Tibial artery (tissue), 4 donors: ENCODE measurements around the gene ZNRF3.

Experiments used
- DNase-seq, 2 donors: peaks; one replicate each; pipeline ENCODE4 v3.0.0-alpha.2; 2019
- H3K27ac ChIP-seq, 2 donors: fragments of 200-600 bp; sonication (generic) in 1 of 2; 1 replicate in 1 of 2; 2 replicates in 1 of 2; pipeline ENCODE4 v1.5.1; 2018 to 2019; ENCODE audit warnings: mild to moderate bottlenecking in 1 of 2
- H3K27me3 ChIP-seq, 2 donors: fragments of 200-600 bp; sonication (generic) in 1 of 2; one replicate each; pipeline versions ENCODE4 v1.5.1 to v1.6.0; 2016 to 2019
- H3K36me3 ChIP-seq, 3 donors: fragments of 200-600 bp; sonication (generic) in 2 of 3; one replicate each; pipeline ENCODE4 v1.5.1; 2016 to 2019; ENCODE audit warnings: mild to moderate bottlenecking in 2 of 3
- H3K4me1 ChIP-seq, 4 donors: fragments of 200-600 bp; sonication (generic) in 2 of 4; 1 replicate in 3 of 4; 2 replicates in 1 of 4; pipeline ENCODE4 v1.5.1; 2016 to 2019
- H3K4me3 ChIP-seq, 2 donors: fragments of 200-600 bp; sonication (generic) in 1 of 2; 1 replicate in 1 of 2; 2 replicates in 1 of 2; pipeline ENCODE4 v1.5.1; 2018 to 2019; ENCODE audit warnings: mild to moderate bottlenecking in 2 of 2
- H3K9me3 ChIP-seq, 3 donors: fragments of 200-600 bp; sonication (generic) in 1 of 3; one replicate each; pipeline ENCODE4 v1.5.1; 2016 to 2019
- intact Hi-C: fragments of 100-400 bp; cut with DNase I; formaldehyde crosslinking; loops from one replicate; pipeline ENCODE4 v1.15.0; 2023; ENCODE audit warnings: low total_unique reads
- TF ChIP-seq, protein P1 (sequence below), 2 experiments: fragments of 200-600 bp in 1 of 2; fragments of 450-650 bp in 1 of 2; IDR thresholded peaks; one replicate each; pipeline ENCODE4 v1.5.1; 2017 to 2019; ENCODE audit warnings: antibody characterized with exemption in 2 of 2, mild to moderate bottlenecking in 1 of 2, moderate library complexity in 1 of 2

ZNRF3 gene

DNA sequence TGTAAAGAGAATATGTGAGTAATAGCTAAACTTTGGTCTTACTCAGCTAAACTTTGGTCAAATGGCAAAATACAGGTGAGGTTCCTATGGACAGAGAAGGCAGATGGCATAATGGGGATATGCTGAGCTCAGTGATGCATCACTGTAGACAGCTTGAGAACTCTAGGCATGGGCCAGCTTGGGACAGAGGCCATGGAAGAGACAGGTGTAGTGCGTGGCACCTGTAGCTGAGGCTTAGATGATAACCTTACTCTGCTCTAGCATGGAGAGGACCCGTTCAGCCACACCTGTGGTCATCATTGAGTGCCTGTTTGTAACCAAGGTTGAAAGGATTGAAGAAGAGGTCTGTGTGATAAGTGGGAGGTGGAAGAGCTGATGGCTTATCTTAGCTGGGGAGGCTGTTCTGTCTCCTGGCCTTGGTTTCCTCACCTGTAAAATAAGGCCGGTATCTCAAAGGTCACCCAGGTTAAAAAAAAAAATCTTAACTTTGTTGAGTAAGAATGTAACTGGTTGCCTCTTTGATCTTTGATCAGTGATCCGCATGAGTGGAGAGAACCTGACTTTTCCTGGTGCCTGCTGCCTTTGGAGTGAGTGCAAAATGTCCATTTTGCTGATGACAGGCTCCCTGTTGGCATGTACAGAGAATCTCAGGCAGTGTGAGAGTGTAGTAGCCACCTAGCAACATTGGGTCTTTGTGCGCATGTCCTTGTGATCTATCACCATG is 48.6 kb downstream of the ZNRF3 start:
- H3K36me3 ChIP-seq: no peaks in the 10 kb centered on the region
- no peak overlapping the region for H3K4me3 ChIP-seq
- no peaks in the 10 kb centered on the region for H3K27me3 ChIP-seq
- no peak overlapping the region for H3K27ac ChIP-seq
- TF ChIP-seq, protein P1, sequence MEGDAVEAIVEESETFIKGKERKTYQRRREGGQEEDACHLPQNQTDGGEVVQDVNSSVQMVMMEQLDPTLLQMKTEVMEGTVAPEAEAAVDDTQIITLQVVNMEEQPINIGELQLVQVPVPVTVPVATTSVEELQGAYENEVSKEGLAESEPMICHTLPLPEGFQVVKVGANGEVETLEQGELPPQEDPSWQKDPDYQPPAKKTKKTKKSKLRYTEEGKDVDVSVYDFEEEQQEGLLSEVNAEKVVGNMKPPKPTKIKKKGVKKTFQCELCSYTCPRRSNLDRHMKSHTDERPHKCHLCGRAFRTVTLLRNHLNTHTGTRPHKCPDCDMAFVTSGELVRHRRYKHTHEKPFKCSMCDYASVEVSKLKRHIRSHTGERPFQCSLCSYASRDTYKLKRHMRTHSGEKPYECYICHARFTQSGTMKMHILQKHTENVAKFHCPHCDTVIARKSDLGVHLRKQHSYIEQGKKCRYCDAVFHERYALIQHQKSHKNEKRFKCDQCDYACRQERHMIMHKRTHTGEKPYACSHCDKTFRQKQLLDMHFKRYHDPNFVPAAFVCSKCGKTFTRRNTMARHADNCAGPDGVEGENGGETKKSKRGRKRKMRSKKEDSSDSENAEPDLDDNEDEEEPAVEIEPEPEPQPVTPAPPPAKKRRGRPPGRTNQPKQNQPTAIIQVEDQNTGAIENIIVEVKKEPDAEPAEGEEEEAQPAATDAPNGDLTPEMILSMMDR (IDR thresholded peaks at IDR 0.05): no peak
- peaks cover 0 to 41% (median 10%) of the 10 kb centered on the region in 4 donors for H3K4me1 ChIP-seq
- H3K9me3 ChIP-seq: no peaks in the 10 kb centered on the region
- no peak for DNase-seq
- intact Hi-C loops: no loop called here

DNA sequence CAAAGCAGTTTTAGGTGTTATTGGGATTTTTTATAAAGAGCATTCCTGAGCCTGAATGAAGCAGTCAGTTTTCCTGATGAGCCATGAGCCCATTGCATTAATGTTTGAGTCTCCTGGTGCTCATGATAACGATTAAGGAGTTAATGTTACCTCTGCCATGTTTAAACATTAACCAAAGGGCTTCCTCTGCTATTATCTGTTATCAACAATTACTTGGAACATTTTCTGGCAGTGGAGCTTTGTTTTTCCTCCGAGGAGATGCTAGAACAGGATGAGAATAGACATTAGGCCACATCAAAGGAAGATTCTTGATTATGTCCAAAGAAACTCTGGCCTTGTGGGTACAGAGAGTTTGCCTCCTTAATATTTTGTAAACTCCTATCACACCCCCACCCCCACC is 49.9 kb downstream of the ZNRF3 start:
- Histone ChIP-seq H3K4me1 (peaks cover 0 to 32% (median 10%) of the 10 kb centered on the region in 4 donors), H3K36me3 (no peaks in the 10 kb centered on the region), H3K27me3 (no peaks in the 10 kb centered on the region), H3K9me3 (no peaks in the 10 kb centered on the region), H3K4me3 (no peak overlapping the region), H3K27ac (no peak overlapping the region)
- intact Hi-C loops: no loop called here
- TF ChIP-seq, protein P1 (IDR thresholded peaks at IDR 0.05): no peak
- DNase-seq: no peak

DNA sequence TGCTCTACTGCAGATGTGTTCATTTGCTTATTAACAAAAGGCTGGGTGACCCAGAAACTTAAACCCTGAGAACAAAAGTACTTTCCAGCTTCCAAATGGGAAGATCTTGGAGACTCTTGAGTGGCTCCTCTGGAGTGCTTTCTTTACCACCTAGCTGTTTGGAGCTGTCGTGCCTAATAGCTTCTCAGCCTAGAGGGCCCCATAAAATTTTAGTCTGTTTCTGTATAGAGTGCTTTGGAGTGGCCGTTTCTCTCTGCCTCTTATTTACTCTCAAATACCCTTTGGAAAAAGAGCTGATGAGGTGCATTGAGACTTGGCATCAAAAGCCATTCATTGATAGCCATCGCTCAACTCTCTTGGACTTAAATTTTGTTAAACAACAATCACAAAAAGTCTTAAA is 50.7 kb downstream of the ZNRF3 start:
- peaks cover 0 to 32% (median 10%) of the 10 kb centered on the region in 4 donors for H3K4me1 ChIP-seq
- no peak for DNase-seq
- H3K27ac ChIP-seq: no peak overlapping the region
- H3K4me3 ChIP-seq: no peak overlapping the region
- H3K27me3 ChIP-seq: no peaks in the 10 kb centered on the region
- intact Hi-C loops: no loop called here
- H3K36me3 ChIP-seq: no peaks in the 10 kb centered on the region
- TF ChIP-seq, protein P1 (IDR thresholded peaks at IDR 0.05): no peak
- no peaks in the 10 kb centered on the region for H3K9me3 ChIP-seq

DNA sequence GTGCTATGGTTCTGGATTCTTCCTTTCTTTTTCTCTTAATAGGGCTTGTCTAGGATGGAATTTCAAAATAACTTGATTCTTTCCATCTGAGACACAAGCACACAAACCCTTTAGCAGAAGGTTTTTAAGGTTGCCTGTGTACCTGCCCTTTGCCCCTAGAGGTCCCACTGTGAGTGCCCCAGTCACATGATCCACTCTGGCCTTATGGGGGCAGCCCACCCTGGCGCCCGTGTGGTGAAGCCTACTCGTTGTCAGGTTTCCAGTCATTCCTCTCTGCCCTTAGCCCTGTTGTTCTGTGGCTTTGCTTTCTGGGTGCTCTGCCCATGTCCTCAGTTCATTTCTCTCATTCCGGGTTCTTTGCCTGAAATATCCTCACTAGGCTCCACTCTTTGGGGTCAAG is 51.8 kb downstream of the ZNRF3 start:
- DNase-seq: no peak
- H3K36me3 ChIP-seq: no peaks in the 10 kb centered on the region
- no peaks in the 10 kb centered on the region for H3K27me3 ChIP-seq
- no peak overlapping the region for H3K4me3 ChIP-seq
- H3K4me1 ChIP-seq: peaks cover 0 to 40% (median 9%) of the 10 kb centered on the region in 4 donors
- peak overlapping the region in 1 of 2 donors; percentile 11 for H3K27ac ChIP-seq
- intact Hi-C loops: no loop called here
- no peaks in the 10 kb centered on the region for H3K9me3 ChIP-seq
- TF ChIP-seq, protein P1 (IDR thresholded peaks at IDR 0.05): no peak

DNA sequence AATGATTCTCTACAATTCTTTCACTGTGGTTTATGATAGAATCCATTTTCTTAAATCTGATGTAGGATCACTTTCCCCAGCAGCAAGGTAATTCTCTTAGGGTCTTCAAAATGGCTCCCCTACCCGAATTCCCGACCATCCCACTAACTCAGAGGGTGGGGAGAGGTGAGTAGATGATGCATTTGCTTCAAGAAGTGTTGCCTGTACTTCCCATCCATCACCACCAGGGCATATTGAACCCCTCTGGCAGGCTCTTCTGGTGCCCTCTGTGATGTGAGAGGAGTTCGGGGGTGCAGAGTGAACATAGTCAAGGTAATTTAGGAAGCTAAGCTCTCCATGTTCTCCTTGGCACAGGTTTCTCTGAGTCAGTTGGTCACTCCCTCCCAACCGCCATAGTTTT is 52.3 kb downstream of the ZNRF3 start:
- Histone ChIP-seq H3K36me3 (no peaks in the 10 kb centered on the region), H3K4me1 (peaks cover 0 to 40% (median 9%) of the 10 kb centered on the region in 4 donors), H3K4me3 (no peak overlapping the region), H3K27ac (no peak overlapping the region), H3K27me3 (no peaks in the 10 kb centered on the region), H3K9me3 (no peaks in the 10 kb centered on the region)
- intact Hi-C loops: no loop called here
- no peak for DNase-seq
- TF ChIP-seq, protein P1 (IDR thresholded peaks at IDR 0.05): peak in 1 of 2 experiments; percentile 23
